T-helper 1 cell treated with Interleukin-12 subunit alpha and Interleukin-12 subunit beta and Interleukin-4 antibody, amounts not matched to agents 30 μg/mL and 1 μg/mL, for 36 hours (primary cell): ENCODE data around the gene HDHD3.
A peak's percentile ranks its signal among the peaks of the same experiment; 100 is the strongest.

ENCODE experiments used
- H3K27ac Mint-ChIP-seq: one replicate; pipeline ENCODE4 v1.8.0; 2021; ENCODE audit warnings: mild to moderate bottlenecking, mixed read lengths
- H3K27me3 Mint-ChIP-seq: one replicate; pipeline ENCODE4 v1.8.0; 2021; ENCODE audit warnings: low read depth, mixed read lengths
- H3K36me3 Mint-ChIP-seq: one replicate; pipeline ENCODE4 v1.8.0; 2021; ENCODE audit warnings: low read depth, mixed read lengths
- H3K4me1 Mint-ChIP-seq: one replicate; pipeline ENCODE4 v1.8.0; 2021; ENCODE audit warnings: low read depth, mixed read lengths
- H3K4me3 Mint-ChIP-seq: one replicate; pipeline ENCODE4 v1.8.0; 2021; ENCODE audit warnings: mild to moderate bottlenecking, moderate library complexity, mixed read lengths
- H3K9me3 Mint-ChIP-seq: one replicate; pipeline ENCODE4 v1.8.0; 2021; ENCODE audit warnings: mixed read lengths

HDHD3 gene

DNA sequence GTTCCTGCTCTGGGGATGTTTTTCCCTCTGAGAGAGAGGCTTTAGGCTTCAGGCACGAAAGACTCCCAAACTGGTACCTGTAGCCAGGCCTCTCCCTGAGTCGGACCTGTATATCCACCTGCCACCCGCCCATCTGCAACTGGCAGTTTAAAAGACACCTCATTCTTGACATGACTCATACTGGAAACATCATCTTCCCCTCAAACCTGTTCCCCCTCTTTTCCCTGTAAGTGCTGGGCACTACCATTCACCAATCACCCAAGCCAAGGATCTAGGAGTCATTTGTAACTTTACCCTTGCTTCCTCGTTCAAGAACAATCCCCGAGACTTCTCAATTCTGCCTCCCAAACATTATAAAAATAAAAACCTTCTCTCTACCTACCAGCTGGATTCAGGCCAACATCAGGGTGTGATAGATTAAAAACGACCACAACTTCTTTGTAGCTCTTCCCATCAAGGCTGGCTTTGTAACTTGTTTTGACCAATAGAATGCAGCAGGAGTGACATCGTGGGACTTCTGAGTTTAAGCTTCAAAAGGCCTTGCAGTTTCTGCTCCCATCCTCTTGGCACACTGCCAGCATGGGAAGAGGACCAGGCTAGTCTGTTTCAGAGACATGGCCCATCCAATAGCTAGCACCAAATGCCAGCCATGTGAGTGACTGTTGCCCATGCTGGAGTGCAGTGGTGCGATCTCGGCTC lies 34.9 kb downstream of the HDHD3 start:
- Mint-ChIP-seq H3K4me3 (peak overlapping the region; percentile 64), H3K4me1 (peaks cover 47% of the 10 kb centered on the region), H3K36me3 (no peaks in the 10 kb centered on the region), H3K27me3 (no peaks in the 10 kb centered on the region), H3K27ac (peak overlapping the region; percentile 86), H3K9me3 (peaks cover 3% of the 10 kb centered on the region)

DNA sequence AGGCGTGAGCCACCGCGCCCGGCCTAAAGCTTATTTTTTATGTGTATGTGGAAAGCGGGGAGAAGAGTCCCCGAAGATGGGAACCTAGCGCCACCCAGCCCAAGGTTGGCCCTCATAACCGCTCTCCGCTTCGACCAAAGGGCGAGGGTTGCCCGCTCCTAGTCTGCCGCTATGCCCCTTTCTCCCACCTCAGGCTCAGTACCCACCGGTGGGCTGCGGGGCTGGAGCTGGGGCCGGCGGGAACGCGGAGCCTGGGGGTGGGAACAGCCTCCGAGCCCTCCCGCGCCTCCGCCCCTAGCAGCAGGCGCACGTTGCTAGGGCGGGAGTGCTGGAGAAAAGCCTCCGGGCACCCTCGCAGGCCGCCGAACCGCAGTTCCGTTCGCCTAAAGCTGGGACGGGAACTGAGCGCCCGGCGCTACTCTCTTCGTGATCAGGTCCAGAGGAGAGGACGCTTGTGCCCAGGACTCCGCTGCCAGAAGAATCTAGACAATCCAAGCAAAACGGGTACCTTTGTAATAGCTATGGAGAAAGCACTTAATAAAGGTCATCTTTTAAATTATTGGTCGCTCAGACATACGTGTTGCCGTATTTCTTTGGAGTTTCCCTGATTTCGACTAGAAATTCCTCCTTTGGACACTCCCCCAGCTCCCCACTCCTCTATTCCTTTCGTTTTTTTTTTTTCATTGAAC lies 36.6 kb downstream of the HDHD3 start, which contains the start of gene WDR31:
Gene WDR31, minus strand, starts transcription at position 265 of the 689 bp plus-strand sequence. CDS start 8,253 bp downstream, outside the sequence.
- Mint-ChIP-seq H3K4me3 (peak within 1 kb of the TSS; percentile 86), H3K9me3 (peaks cover 3% of the 10 kb centered on the region), H3K36me3 (no peaks in the 10 kb centered on the region), H3K27me3 (no peaks in the 10 kb centered on the region), H3K27ac (peak within 1 kb of the TSS; percentile 86), H3K4me1 (peaks cover 46% of the 10 kb centered on the region)

DNA sequence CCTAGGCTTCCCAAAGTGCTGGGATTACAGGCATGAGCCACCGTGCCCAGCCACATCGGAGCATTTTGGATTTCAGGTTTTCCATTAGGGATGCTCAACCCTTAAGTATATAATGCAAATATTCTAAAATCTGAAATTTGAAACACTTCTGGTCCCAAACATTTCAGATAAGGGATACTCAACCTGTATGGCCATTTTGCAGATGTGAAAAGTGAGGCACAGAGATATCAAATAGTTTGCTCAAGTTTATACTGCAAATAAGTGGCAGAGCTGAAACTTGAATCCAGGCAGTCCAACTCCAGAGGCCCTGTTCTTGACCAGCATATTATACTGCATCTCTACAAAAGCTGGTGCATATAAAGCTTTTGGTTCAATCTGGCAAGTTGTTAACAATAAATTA lies 39.1 kb downstream of the HDHD3 start:
- H3K4me3 Mint-ChIP-seq: no peak overlapping the region
- H3K4me1 Mint-ChIP-seq: peaks cover 33% of the 10 kb centered on the region
- no peaks in the 10 kb centered on the region for H3K27me3 Mint-ChIP-seq
- no peaks in the 10 kb centered on the region for H3K36me3 Mint-ChIP-seq
- no peak overlapping the region for H3K27ac Mint-ChIP-seq
- no peaks in the 10 kb centered on the region for H3K9me3 Mint-ChIP-seq

DNA sequence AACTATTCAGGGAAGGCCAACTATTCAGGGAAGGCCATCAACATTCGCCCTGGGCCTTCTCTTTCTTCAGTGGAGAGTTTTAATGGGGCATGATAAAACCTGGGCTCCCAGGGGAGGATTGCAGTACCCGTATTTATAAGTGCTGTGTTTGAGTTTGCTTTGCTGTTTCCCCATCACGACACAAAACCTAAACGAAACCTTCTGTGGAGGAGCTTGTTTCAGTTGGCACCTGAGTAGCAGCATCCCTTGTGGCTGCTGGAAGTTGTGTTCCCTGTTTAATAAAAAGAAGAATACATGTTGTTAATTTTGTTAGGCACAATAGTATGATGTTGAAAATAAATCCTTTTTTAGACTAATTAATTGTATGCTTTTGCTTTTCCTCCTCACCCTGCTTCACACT lies 45.0 kb downstream of the HDHD3 start:
- Mint-ChIP-seq H3K27ac (no peak overlapping the region), H3K9me3 (no peaks in the 10 kb centered on the region), H3K4me3 (no peak overlapping the region)

DNA sequence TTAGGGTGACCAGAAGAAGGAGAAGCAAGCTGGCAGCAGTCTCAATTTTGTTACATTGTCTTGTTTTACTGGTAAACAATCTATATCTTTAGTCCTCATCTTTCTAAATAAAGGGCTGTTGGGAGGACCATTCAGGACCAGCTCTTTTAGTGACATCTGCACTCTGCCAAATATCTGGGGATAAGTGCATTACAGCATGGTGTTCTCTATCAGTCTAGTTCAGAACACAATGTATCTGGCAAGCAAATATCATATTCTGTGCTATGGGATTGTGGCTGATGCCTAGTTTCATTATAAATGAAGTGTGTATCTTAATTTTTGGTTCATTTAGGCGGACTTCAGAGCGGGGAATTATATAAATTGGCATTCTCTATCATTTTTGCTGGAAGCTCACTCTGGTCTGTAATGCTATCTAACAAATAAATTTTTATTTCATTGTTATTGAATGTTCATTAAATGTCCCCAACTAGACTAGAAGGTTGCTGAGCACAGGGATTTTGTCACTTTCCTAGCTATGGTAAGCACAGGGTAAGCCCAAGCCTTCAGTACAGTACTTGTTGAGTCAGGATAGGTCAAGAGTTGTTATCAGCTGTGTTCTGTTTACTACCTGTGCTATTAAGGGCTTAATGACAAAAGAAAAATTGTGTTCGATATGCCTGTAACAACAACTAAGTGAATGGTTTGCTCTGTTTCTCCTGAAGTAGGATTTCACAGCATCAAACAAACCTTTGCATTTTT lies 48.6 kb downstream of the HDHD3 start:
- Mint-ChIP-seq H3K4me1 (no peaks in the 10 kb centered on the region), H3K27me3 (no peaks in the 10 kb centered on the region), H3K4me3 (no peak overlapping the region), H3K27ac (no peak overlapping the region), H3K36me3 (no peaks in the 10 kb centered on the region), H3K9me3 (no peaks in the 10 kb centered on the region)

More for the DNA sequence above, 45.0 kb downstream of the HDHD3 start:
- peaks cover 6% of the 10 kb centered on the region for H3K4me1 Mint-ChIP-seq
- no peaks in the 10 kb centered on the region for H3K27me3 Mint-ChIP-seq
- no peaks in the 10 kb centered on the region for H3K36me3 Mint-ChIP-seq

DNA sequence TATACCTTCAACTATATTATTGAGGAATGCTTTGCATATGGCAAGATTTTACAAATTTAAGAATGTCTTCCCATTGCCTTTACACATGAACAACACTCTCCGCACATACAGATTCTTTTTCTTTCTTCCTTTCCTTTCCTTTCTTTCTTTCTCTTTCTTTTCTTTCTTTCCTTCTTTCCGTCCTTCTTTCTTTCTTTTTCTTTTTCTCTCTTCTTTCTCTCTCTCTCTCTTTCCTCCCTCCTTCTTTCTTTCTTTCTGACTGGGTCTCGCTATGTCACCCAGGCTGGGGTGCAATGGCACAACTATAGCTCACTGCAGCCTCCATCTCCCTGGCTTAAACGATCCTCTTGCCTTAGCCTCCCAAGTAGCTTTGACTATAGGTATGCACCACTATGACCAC lies 50.6 kb downstream of the HDHD3 start:
- H3K4me3 Mint-ChIP-seq: no peak overlapping the region

More for the DNA sequence above, 50.6 kb downstream of the HDHD3 start:
- Mint-ChIP-seq H3K27me3 (no peaks in the 10 kb centered on the region), H3K4me1 (no peaks in the 10 kb centered on the region), H3K27ac (no peak overlapping the region), H3K36me3 (no peaks in the 10 kb centered on the region), H3K9me3 (no peaks in the 10 kb centered on the region)
